Stimulated activated CD4-positive, alpha-beta T cell treated with anti-CD3 and anti-CD28 coated beads, Interleukin-12 subunit alpha, Interleukin-12 subunit beta, amount 100 ng/mL, for 4 hours (primary cell): ENCODE results near the gene SEMA6B.

Experiments used
- DNase-seq: peaks from one replicate; pipeline ENCODE4 v3.0.0-alpha.2; 2020

The SEMA6B gene

DNA sequence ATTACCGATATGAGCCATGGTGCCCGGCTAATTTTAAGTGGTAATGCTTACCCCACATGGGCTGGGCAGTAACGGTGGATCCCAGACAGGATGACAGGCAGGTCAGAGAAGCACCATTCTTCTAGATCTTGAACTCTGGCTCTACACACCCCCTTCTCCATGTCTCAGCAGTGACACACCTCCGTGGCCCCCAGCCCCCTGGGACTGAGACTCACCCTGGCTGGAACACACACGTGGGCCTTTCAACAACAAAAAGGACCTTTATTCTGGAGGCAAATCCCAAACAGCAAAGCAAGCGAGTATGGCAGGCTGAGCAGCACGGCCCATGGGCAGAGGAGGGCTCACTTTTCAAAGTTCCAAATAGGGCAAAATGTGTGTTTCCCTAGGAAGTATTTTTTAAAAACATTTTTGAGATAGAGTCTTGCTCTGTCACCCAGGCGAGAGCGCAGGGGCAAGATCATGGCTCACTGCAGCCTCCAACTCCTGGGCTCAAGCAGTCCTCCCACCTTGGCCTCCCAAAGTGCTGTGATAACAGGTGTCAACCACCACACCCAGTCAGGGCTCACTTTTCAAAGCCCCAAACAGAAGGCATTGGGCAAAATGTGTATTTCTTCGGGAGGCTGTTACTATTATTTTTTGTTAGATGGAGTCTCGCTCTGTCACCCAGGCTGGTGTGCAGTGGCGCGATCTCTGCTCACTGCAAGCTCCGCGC is 37.0 kb downstream of the SEMA6B start:
- no peak for DNase-seq

DNA sequence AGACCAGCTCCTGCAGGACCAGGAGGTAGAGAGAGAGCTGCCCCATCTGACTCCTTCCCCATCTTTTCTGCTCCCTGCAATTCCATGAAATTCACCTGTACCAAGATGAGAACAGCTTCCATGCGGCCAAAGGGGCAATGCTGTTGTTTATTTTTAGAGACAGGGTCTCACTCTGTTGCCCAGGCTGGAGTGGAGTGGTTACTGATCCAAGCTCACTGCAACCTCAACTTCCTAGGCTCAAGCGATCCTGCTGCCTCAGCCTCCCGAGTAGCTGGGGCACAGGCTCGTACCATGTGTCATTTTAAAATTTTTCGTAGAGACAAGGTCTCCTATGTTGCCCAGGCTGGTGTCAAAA is 37.6 kb downstream of the SEMA6B start:
- DNase-seq = no peak

DNA sequence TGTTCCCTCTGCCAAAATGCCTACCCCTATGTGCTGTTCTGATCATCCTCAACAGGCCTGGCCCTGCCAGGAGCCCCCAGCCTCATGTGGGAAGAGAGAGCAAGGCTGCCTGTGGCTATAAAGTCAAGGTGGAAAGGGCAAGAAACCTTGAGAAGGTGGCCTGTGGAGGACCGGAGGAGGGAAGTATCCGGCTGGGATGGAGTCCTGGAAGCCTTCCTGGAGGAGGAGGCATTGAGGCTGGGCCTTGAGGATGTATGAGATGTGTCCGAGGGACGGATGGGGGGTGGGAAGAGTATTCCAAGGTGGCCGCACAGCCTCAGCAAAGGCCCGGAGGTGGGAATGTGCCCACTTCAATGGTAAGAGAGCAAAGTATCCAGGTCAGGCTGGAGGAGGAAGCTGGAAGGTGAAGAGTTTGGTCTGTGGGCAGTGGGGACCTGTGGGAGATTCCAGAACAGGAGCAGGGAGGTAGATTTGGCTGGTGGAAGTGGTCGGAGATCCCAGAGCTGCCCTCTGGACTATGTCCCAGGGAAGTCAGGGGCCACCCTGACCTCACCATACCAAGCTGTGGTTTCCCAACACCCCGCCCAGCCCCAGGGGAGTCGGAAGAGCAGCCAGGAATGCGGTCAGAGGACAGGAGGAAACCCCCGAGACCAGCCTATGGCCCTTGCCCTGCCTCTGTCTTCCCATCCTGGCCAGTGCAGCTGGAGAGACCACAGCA is 38.2 kb downstream of the SEMA6B start:
- DNase-seq = no peak

DNA sequence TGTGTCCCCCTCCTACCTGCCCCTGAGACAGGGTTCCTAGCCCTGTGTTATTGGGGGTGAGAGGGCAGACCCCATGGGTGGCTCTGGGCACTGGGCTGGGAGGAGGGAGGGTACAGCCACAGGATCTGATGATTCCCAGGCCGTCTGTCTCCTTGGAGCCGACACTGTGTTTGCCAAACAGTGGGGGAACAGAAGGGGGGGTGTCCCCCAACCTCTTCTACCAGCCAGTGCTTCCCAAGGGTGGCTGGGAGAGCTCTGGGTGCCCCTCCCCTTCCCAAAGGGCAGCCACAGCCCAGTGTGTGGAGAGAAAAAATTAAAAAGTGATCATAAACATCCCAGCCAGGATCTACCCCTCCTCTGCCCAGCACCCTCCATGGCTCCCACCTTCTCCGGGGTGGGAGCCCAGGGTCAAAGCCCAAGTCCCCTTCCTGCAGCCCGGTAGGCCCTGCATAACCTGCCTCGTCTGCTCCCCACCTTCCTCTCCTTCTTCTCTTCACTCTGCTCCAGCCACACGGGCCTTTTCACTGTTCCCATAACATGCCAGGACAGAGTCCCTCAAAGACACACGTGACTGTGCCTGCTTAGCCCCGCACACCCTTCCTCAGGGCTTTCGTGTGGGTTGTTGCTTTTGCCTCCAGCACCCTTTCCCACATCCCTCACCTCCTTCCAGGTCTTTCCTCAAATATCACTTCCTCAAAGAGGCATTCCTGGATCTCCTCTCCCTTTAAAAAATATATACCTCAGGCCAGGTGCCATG is 39.8 kb downstream of the SEMA6B start:
- no peak for DNase-seq

DNA sequence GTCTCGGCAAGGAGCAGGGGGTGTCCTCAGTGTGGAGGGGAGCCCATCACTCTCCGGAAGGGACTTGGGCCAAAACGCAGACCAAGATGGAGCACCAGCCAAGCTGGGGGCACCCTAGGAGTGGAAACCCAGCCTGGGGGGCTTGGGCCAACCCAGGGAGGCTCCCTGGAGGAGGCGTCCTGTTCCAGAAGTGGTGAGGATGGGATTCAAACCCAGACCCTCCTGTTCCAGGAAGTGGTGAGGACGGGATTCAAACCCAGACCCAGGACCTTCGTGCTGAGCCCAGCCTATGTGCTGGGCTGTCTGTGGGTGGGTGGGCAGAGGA is 40.4 kb downstream of the SEMA6B start:
- no peak for DNase-seq

DNA sequence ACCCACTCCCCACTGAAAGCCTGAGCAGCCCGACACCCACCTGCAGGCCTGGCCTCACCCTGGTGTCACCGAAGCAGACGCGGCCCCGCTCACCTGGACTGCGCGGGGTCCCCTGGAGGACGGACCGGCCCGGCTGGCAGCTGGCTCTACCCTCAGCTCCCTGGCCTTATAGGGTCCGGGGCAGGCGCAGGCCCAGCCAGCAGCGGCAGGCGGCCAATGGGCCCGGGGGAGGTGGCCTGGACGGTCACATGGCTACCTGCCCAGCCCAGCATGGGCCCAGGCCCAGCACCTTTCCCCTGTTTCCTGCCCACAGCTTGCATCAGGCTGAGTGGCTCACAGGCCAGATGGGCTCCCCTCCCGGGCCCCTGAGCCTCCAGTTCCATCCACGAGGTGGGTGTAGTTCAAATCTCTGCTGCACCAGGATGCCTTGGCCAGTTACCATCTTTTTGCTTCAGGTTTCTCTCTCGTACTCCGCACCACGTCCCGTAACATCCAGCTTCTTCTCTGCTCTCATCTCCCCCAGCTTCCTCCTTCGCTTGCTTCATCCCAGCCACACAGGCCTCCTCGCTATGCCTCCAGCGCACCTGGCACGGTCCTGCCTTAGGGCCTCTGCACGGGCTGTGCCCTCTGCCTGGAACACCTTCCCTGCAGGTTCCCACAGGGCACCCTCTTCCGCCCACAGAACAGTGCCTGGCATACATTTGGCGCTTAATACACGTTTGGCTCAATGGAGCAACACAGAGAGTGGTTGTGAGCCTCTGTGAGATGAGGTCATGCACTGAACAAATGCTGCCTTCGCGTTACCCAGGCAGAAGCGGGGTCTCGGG is 40.9 kb downstream of the SEMA6B start, which contains the start of gene PLIN4:
Gene PLIN4, minus strand, starts transcription at position 142 of the 827 bp plus-strand sequence. CDS start 214 bp downstream, outside the sequence.
- DNase-seq = no peak

DNA sequence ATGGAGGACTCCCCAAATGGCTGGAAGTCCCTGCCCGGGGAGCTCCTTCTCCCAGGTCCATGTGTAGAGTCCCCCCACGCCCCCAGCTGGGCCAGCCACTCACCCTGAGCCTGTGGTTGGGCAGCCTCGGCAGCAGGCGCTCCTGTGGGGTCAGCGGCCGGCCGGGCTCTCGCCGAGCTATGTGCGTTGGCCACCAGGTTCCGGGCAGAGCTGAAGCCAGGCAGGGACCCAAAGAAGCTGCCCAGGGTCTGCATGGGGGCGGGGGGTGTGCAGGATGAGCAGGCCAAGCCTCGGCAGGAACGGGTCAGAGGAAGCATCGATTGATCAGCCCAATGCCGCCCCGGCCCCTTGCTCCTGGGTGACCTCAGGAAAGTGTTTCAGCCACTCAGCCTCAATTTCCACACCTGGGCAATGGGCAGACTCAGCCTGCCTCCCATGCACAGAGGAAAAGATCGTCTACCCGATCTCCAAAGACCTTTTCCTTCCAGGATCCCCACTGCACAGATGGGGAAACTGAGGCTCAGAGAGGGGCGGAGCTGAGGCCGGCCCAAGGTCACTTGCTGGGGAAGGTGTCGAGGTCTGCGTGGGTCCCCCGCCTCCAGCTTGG is 41.9 kb downstream of the SEMA6B start:
- no peak for DNase-seq

DNA sequence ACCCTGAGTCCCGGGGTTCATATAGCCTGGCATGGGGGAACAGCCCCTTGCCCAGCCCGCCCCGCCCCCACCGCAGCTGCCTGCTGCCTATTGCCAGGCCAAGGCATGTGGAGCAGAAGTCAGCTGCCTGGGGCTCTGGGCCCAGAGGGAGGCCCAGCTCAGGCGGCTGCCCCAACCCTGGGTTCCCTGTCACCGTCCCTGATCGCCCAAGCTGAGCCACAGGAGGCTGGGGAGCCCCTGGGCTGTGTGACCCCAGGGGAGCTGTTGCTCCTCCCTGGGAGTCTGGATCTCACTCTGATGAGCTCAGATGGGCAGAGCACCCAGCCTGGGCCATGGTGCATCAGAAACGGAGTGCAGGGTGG is 42.6 kb downstream of the SEMA6B start:
- no peak for DNase-seq

DNA sequence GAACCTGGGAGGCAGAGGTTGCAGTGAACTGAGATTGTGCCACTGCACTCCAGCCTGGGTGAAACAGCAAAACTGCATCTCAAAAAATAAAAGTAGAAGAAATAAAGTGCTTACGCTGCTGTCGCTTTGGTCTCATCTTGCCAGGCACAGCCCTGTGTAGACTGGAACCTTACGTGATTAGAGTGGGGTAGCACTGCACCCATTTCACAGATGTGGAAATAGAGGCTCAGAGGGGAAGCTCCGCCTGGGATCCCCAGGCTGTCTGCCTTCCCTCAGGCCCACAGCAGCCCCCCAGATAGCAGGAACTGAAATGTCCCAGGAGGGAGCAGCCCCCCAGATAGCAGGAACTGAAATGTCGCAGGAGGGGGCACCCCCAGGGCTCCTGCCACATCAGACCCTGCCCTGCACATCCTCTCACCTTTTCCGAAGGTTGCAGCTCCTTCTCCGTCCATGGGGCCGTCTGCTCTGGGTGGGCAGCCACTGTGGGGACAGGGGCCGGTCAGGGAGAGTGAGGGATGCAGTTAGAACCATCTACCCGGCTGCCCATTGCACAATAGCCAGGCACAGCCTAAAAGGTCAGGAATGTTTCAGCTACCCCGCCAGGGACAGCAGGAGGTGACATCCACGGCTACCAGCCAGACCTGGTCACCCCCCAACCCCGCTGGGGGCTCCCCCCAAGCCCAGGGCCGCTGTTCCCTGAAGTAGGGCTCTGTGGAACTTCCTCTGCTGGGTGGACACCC is 43.1 kb downstream of the SEMA6B start:
- no peak for DNase-seq

DNA sequence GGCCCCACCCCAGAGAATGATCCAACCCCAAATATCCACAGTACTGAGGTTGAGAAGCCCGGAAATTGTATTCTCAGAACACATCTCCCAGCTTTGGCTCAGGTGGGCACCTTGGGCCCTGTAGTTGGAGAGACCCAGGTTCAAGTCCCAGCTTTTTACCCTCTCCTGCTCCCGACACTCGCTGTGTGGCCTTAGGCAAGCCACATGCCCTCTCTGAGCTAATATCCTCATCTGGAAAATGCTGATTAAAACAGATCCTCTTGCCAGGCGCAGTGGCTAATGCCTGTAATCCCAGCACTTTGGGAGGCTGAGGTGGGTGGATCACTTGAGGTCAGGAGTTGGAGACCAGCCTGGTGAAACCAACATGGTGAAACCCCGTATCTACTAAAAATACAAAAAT is 43.8 kb downstream of the SEMA6B start:
- DNase-seq = no peak

DNA sequence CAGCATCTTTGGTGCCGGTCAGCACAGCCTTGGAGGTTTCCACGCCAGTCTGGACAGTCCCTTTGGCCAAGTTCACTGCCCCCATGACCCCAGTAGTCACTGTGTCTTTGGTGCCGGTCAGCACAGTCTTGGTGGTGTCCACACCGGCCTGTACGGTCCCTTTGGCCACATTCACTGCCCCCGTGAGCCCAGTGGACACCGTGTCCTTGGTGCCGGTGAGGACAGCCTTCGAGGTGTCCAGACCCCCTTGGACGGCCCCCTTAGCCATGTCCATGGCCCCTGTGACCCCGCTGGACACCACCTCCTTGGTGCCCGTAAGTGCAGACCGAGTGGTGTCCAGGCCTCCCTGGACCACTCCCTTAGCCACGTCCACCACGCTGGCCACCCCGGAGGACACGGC is 46.2 kb downstream of the SEMA6B start:
- DNase-seq = no peak

DNA sequence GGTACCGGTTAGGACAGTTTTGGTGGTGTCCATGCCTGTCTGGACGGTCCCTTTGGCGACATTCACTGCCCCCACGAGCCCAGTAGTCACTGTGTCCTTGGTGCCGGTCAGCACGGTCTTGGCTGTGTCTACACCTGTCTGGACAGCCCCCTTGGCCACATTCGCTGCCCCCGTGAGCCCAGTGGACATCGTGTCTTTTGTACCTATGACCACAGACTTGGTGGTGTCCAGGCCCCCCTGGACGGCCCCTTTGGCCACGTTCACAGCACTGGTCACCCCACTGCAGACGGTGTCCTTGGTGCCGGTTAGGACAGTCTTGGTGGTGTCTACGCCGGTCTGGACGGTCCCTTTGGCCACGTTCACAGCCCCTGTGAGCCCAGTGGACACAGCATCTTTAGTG is 47.4 kb downstream of the SEMA6B start:
- no peak for DNase-seq

DNA sequence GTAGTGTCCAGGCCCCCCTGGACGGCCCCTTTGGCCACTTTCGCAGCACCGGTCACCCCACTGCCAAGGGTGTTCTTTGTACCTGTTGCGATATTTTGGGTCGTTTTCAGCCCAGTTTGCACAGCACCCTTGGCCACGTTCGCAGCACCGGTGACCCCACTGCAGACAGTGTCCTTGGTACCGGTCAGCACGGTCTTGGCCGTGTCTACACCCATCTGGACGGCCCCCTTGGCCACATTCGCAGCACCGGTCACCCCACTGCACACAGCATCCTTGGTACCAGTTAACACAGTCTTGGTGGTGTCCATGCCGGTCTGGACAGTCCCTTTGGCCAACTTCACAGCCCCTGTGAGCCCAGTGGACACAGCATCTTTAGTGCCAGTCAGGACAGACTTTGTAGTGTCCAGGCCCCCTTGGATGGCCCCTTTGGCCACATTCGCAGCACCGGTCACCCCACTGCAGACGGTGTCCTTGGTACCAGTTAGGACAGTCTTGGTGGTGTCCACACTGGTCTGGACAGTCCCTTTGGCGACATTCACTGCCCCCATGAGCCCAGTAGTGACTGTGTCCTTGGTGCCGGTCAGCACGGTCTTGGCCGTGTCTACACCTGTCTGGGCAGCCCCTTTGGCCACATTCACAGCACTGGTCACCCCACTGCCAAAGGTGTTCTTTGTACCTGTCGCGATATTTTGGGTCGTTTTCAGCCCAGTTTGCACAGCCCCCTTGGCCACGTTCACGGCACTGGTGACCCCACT is 48.0 kb downstream of the SEMA6B start:
- no peak for DNase-seq

DNA sequence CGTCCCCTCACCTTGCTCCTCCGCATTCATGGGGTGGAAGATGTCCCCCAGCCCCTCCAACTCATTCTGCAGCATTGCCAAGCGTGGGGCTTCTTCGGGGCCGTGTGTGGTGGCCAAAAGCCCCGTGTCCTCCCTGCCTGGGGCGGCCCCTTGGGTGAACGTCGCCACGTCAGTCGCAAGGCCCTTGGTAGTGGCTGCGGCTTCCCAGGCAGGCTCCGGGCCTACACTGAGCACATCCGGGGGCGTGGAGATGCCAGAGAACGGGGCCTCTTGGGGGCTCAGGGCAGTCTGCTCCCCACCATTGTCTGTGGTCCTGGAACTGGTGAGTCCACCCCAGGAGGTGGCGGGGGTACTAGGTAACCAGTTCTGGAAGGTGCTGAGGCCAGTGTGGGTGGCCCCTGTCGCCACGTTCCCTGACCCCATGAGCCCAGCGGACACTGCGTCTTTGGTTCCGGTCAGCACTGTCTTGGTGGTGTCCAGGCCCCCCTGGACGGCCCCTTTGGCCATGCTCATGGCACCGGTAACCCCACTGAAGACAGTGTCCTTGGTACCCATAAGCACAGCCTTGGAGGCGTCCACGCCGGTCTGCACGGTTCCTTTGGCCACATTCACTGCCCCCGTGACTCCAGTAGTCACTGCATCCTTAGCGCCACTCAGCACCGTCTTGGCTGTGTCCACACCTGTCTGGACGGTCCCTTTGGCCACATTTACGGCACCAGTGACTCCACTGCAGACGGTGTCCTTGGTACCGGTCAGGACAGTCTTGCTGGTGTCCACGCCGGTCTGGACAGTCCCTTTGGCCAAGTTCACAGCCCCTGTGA is 48.8 kb downstream of the SEMA6B start:
- DNase-seq = no peak

DNA sequence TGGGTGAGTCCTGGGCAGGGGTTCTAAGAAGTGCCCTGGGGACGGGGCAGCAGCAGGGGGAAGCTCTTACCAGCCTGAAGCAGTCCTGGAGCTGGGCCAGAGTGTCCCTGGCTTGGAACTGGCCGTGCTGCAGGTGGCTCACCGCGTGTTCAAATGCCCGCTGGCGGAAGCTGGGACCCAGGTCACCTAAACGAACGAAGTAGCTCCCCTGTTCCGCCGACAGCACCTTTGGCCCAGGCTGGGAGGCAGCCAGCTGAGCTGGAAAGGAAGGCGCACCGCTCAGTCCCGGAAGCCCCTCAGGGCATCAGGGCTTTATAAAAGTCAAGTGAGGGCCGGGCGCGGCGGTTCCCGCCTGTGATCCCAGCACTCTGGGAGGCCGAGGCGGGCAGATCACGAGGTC is 50.8 kb downstream of the SEMA6B start:
- DNase-seq = no peak

DNA sequence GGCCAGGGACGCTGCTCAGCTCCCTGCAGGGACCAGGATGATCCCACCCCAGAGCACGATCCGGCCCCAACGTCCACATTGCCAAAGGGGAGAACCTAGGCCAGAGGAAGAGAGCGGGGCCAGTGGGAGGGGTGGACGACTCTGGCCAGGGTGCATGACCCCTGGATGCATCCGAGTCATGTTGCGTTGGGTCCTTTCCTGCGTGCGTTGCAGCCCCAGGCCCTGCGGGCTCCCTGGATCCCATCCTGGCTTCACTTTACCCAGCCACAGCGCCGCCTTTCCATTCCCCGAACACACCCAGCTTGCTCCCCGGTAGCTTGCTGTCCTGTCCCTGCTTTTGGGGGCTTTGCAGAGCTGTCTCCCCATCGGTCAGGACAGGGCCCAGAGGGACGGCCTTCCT is 51.7 kb downstream of the SEMA6B start:
- no peak for DNase-seq

DNA sequence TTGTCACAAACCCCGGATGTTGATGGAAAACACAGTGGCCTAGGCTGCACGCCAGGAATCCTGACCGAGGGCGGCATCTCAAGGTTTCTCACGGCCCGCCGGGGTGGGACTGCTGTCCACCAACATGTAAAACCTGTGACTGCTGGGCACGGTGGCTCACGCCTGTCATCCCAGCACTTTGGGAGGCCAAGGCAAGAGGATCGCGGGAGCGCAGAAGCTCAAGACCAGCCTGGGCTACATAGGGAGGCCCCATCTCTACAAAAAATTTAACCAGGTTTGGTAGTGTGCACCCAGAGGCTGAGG is 52.4 kb downstream of the SEMA6B start:
- DNase-seq = no peak

DNA sequence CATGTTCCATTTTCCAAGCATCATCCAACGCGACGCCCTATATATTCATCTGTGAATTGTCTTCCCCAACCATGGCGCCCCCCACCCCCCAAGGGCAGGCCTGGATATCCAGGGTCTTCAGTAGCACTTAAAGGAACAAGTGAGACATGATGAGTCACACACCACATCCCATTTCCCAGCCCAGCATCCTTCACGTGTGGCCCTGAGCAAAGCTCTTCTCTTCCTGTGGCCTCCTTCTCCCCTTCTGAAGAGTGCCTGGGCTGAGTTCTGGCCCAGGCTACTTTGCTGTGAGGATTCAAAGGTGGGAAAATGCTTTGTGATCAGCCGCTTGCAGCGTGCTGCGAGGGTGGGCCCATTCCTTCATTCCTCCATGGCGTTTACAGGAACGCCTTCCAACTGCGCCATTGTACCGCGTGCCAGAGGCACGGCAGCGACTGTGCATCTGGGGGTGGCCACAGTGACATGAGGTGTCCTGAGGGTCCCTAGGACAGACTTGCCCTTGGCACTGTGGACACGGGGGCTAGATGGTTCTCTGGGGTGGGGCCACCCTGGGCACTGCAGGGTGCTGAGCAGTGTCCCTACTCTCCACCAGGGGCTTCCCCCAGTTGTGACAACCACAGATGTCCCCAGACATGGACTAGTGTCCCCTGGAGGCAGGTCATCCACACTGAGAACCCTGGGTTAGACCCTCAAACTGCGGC is 52.9 kb downstream of the SEMA6B start:
- DNase-seq = no peak

DNA sequence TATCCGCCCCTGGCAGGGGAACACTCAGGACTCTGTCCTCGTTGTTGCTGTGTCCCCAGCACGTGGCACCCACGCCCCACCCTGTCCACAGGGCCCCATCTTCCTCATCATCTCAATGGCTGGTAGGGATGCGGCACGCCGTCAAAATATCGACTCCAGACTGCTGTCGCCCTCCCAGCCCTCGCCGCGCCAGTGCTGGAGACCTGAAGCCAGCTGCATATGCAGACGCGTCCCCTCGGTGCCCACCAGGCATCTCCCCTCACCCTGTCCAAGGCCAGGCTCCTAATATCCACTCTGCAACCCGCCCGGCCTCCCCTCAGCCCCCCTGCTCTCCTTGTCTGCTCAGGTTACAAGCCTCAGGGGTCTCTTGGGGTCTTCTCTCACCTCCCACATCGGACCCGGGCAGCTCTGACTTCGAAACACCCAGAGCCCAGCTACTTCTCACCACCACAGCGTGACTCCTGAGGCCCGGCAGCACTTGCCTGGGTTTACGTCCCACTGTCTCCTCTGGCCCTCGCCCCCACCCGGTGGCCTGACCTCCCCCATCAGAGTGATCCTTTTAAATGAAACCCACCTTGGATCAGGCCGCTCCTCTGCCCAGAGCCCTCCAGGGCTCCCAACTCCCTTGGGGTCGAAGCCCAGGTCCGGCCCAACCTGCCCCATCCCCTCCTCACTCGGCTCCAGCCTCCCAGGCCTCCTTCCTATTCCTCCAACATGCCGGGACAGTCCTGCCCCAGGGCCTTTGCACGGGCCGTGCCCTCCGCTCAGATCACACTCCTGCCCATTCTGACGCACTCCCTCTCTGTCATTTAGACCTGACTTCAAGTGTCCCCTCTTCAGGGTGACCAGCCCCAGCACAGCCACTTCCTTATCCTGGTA is 53.7 kb downstream of the SEMA6B start:
- no peak for DNase-seq
